ENCODE data around the gene KRT6A.

GRCh38 chr12:52519826-52520662 lies 27.0 kb upstream of the KRT6A start, which contains the start of gene KRT5:
- TF ChIP-seq CTCF (IDR thresholded peaks at IDR 0.05): no peak
- no peak for TF ChIP-seq POLR2A (IDR thresholded peaks at IDR 0.05)

Data from adrenal gland (tissue), 5 donors.